Activated CD8-positive, alpha-beta memory T cell treated with anti-CD3 and anti-CD28 coated beads for 24 hours (primary cell): ENCODE results near the gene RITA1.
A peak's percentile ranks its signal among the peaks of the same experiment; 100 is the strongest.
"Not testable (repeated sequence)": the region's sequence is repeated elsewhere in the genome, so short reads cannot be mapped to it uniquely, and the experiment has no call there.

Source experiments
- DNase-seq: peaks from one replicate; pipeline ENCODE4 v3.0.0-alpha.2; 2020

Gene RITA1

GRCh38 chr12:113206802-113207201 is 21.3 kb downstream of the RITA1 start:
- DNase-seq = not testable (repeated sequence)

DNA sequence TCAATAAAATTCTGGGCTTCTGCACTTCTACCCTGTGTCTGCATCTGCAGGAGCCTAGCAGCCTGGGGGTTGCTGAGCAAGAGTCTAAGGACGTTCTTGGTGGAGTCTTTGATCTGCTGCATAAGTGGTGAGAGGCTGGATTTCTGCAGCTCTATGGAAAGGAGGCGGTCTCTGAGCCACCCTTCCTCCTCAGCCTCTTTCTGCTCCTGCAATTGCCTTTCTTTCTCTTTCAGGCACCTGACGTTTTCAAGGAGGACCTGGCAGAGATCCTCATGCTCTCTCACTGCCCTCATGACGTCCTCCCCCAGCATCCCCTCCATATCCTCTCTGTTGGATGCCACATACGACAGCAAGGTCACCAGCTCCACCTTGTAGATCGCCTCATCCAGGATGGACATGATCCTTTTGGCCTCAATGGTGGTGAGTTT is 22.1 kb downstream of the RITA1 start:
- DNase-seq = no peak

DNA sequence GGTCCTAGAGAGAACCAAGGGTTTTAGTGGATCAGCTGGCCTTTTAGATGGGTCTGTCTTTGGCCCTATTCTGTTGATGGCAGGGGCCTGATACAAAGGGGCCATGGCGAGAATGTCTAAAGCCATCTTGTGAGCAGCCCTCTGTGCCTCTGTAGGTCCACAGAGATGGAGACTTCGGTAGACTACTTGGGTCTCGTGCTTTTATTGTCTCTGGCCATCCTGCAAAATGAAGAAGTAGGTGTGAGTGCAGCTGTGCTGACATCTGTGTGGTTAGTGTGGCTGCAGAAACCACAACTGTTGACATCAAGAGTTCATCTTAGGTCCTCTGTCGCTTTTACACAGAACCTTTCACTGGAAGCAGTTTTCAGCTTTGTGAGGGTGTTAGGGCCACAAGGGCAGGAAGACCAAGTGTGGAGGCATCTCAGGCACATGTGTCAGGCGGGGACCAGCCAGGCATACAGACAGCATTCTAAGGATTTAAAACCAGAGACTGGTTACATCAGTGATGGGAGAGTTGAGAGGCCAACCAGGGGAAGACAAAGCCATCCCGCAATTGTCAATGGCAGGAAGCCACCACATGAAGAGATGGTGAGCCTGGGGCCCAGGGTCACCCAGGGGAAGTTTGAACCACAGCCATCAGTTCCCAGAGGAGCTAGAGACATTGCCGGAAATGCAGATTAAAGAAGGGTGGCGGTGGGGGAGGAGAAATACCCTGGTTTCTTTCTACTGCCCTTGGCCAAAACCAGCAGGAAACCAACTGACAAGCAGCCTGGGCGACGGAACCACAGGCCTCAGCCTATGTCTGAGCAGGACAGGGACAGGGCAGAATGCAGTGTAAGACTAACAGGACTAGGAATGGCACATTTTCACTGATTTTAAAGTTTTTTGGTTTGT is 22.8 kb downstream of the RITA1 start:
- peak; percentile 75 for DNase-seq

DNA sequence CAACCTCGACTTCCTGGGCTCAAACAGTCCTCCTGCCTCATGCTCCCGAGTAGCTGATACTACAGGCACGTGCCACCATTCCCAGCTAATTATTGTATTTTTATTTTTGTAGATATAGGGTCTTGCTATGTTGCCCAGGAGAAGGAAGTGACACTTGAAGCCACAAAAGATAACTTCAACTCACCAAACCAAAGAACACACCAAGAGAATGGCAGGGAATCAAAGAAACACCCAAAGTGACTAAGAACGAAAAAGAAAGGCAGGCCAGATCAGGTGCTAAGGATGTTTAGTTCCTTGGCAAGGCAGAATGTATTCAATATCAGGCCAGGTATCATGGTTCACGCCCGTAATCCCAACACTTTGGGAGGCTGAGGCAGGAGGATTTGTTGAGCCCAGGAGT is 25.6 kb downstream of the RITA1 start:
- no peak for DNase-seq

DNA sequence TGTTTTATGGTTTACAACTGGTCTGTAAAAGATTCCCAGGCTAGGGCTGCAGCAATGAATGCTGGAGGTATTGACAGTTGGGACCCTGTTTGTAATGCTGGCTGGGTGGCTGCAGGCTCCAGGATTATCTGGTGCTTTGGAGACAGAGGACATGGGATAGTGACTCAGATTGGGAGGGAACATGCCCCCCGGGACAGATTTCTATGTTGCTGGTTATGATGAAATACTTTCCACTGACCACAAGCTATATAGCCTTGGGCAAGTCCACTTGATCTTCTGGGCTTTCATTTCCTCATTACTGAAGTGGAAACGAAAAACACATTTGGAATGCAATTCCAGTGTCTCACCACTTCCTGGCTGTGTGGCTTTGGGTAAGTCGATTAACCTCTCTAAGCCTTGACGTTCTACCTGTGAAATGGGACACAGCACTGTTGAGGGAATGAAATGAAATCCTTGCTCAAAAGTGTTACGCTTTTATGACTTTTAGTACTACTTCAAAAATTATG is 29.4 kb downstream of the RITA1 start:
- no peak for DNase-seq

DNA sequence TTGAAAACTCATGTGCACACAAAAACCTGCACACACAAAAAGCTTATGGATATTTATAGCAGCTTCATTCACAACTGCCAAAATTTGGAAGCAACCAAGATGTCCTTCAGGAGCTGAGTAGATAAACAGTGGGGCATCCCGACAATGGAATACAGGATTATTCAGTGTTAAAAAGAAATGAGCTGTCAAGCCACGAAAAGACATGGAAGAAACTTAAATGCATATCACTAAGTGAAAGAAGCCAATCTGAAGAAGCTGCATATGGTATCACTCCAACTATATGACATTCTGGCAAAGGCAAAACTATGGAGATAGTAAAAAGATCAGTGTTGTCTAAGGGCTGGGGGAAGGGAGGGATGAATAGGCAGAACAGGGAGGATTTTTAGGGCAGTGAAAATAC is 30.5 kb downstream of the RITA1 start:
- DNase-seq = no peak

- no peak for DNase-seq
Measured at GRCh38 chr12:113220593-113221180, 35.2 kb downstream of the RITA1 start.

- DNase-seq = peak; percentile 98
Measured at GRCh38 chr12:113221181-113221996, 35.9 kb downstream of the RITA1 start, which contains the start of gene TPCN1. TPCN1 (plus strand) TSS chr12:113221464; CDS start chr12:113226853, 5,389 bp downstream.

DNA sequence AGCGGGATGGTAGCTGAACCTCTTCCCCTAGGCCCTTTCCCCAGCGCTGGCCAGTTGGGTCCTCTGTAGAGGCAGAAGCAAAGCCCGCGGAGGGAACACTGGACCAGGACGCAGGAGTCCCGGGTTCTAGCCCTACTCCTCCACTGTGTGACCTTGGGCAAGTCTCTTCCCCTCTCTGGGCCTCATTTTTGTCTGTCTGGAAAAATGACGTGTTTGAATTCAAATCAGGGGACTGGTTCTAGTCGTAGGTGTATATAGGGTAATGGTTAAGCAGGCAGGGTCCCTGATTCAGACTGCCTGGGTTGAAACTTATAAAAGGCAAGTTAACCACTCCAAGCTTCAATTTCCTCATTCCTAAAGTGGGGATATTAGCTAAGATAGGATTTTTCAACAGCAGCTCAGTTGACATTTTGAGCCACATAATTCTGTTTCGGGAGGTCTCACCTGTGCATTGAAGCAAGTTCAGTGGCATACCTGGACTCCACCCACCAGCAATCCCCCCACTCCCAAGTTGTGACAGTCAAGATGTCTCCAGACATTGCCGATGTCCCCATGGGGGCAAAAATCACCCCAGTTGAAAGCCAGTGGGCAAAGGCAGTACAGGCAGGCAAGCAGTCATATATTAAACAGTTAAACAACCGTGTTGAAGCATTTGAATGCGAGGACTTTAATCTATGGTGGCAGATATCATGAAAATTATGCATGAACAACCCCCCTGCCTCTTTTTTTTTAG is 36.6 kb downstream of the RITA1 start:
- DNase-seq = no peak

DNA sequence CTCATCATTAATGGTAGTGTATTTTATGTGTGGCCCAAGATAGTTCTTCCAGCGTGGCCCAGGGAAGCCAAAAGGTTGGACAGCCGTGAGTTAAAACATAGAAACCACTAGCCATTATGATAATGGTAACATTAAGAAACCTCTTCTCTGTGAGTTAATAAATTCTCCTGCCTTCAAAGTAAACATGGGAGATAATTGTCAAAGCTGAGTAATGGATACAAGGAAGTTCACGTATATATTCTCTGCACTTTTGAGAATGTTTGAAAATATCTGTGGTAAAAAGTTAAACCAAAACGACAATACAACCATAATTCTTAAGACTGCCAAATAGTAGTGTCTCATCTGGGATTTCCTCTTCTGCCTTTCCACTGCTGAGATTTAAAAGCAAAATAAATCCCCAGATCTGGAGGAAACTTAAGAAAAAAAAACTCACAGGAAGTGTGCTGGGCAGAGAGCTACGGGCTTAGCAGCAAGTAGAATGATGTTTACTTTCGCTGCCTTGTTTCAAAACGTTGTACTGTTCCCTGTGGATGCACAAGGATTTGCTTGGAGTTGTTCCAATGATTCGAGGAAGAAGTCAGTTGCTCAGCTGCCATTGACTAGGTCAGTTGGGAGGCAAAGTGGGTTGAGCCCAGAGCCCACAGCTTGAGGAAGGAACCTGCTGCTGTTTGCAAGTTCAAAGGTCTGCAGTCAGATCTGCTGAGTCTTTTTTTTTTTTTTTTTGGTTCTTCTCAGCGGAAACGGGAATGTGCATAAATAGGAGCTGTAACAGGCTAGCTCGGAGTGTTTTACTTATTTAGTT is 37.4 kb downstream of the RITA1 start:
- DNase-seq = no peak

DNA sequence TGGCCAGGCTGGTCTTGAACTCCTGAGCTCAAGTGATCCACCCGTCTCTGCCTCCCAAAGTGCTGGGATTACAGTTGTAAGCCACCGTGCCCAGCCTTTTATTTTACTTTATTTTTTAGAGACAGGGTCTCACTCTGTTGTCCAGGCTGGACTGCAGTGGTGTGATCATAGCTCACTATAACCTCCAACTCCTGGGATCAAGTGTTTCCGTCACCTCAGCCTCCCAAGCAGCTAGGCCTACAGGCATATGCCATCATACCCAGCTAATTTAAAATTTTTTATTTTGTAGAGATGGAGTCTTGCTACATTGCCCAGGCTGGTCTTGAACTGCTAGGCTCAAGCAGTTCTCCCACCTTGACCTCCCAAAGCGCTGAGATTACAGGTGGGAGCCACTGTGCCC is 39.4 kb downstream of the RITA1 start:
- no peak for DNase-seq

GRCh38 chr12:113226696-113227568 is 41.4 kb downstream of the RITA1 start:
- no peak for DNase-seq

GRCh38 chr12:113227686-113228391 is 42.3 kb downstream of the RITA1 start:
- DNase-seq = no peak

DNA sequence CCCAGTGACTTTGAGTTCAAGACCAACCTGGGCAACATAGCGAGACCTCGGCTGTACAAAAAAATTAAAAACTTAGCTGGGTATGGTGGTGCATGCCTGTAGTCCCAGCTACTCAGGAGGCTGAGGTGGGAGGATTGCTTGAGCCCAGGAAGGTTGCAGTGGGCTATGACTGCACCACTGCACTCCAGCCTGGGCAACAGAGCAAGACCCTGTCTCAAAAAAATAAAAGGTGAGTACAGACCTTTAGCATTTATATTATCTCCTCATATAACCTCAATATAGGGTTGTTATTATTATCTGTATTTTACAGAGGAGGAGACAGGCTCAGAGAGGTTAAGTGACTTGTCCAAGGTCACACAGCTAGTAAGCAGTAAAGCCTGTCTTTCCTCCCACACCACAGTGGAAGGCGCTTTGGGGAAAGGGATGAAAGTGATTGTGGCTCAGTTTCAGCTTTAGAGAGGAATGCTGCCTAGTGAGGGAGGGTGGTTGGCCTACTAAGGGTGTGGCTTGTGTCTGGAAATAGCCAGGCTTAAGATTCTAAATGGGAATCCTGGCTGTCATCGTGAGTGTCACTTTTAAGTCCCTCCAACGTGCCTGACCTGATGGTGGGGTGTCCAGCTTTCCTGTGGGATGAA is 43.0 kb downstream of the RITA1 start:
- DNase-seq = no peak

DNA sequence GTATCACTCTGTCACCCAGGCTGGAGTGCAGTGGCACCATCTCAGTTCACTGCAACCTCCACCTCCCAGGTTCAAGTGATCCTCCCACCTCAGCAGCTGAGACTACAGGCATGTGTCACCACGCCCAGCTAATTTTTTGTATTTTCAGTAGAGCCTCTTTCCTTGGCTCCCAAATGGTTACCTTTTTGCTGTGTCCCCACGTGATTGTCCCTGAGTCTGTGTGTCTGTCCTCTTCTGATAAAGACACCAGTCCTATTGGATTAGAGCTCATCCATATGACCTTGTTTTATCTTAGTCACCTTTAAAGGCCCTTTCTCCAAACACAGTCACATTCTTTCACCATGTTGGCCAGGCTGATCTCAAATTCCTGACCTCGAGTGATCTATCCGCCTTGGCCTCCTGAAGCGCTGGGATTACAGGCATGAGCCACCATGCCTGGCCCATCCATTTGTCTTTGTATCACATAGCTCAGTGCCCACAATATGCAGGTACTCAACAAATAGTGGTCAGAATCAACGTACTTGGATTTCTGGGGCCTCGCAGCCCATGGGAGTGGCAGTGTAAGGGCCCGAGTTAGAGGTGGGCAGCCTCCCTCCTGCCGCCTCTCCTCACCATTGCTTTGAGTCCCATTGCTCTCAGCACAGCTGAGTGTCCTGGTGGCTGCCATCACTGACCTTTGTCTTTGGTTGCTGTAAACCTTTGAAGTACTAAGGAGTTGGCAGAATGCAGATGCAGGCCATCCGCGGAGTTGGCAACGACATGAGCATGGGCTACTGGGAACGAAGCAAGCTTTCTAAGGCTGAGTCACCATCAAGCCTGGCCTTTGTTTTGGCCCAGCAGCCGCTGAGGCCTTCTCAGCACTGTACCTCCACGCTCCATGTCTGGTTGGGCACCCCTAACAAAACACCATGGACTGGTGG is 45.1 kb downstream of the RITA1 start:
- DNase-seq = no peak

GRCh38 chr12:113231235-113232088 is 45.9 kb downstream of the RITA1 start:
- no peak for DNase-seq
